NCI-H128 (cell line): ENCODE results near the gene ARSI.

ENCODE experiments used
- DNase-seq: peaks from one replicate; lab custom pipeline; 2025; ENCODE audit not compliant: unreplicated experiment; lab: John Stamatoyannopoulos, UW

The ARSI gene

GRCh38 chr5:150327139-150327538 is 24.4 kb upstream of the ARSI start:
- DNase-seq: no peak

GRCh38 chr5:150326707-150327106 is 24.0 kb upstream of the ARSI start:
- no peak for DNase-seq

DNA sequence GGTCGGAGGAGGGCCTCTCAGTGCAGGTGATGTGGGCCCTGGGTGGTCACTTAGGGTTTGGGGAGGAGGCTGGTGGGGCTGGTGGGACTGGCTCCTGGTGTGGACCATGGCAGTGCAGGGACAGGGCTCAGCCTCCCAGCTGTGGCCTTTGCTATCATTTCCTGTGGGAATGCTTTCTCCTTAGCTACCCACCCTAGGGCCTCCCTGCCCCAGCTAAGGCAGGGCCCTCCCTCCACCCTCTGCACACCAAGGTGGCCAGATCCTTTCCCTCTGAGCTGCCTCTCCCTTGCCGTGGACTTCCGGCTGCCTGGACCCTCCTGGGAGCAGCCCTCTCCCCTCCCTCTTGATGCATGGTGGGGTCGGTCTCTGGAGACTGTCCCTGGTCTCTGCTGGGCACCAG is 22.7 kb upstream of the ARSI start:
- no peak for DNase-seq

DNA sequence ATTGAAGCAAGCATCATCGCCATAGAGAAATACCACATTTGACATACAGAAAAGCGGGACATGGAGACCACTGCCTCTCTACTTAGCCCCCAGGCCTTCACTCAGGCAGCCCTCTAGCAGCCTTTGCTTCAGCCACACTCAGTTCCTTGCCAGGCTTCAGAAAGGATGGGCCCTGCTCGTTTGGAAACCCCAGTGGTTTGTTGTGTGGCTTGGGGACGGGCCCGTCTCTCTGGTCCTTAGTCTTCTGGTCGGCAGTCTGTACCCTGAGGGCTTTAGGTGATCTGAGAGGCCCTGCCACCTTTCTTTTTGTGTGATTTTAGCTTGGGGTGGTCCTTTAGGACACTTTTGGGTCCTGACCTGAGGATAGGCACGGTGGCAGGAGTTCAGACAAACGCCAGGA is 21.1 kb upstream of the ARSI start:
- no peak for DNase-seq

GRCh38 chr5:150323092-150323491 is 20.4 kb upstream of the ARSI start:
- no peak for DNase-seq

DNA sequence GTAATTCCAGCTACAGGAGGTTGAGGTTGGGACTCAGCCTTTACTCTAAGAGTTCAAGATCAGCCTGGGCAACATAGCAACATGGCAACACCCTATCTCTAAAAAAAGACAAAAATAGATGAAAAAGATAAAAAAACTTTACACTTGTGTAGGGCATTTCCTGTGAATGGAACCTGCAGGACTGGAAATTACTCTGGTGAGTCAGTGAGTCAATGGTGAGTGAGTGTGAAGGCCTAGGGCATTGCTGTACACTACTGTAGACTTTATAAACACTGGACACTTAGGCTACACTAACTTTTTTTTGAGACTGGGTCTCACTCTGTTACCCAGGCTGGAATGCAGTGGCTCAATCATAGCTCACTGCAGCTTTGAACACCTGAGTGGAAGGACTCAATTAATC is 19.5 kb upstream of the ARSI start:
- DNase-seq: no peak

GRCh38 chr5:150321784-150322183 is 19.1 kb upstream of the ARSI start:
- DNase-seq: no peak

DNA sequence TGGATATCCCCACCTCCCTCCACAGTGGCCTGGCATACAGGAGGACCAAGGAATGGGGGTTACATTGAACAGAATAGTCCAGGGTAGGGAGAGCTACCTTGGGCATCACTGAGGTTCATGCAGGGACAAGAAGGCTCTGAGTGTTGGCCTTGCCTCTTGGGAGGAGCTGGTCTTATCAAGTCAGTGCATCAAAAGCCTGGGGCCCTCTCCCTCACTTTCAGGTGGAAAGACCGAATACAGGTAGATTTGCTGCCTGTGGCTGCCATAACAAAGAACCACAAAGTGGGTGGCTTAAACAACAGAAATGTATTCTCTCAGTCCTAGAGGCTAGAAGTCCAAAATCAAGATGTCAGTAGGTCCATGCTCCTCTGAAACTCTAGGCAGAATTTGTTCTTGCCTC is 18.5 kb upstream of the ARSI start:
- DNase-seq: no peak

- no peak for DNase-seq
These were observed 17.4 kb upstream of the ARSI start for GRCh38 chr5:150320044-150320613.

GRCh38 chr5:150319484-150319790 is 16.7 kb upstream of the ARSI start:
- no peak for DNase-seq

GRCh38 chr5:150318613-150319483 is 16.1 kb upstream of the ARSI start:
- no peak for DNase-seq

DNA sequence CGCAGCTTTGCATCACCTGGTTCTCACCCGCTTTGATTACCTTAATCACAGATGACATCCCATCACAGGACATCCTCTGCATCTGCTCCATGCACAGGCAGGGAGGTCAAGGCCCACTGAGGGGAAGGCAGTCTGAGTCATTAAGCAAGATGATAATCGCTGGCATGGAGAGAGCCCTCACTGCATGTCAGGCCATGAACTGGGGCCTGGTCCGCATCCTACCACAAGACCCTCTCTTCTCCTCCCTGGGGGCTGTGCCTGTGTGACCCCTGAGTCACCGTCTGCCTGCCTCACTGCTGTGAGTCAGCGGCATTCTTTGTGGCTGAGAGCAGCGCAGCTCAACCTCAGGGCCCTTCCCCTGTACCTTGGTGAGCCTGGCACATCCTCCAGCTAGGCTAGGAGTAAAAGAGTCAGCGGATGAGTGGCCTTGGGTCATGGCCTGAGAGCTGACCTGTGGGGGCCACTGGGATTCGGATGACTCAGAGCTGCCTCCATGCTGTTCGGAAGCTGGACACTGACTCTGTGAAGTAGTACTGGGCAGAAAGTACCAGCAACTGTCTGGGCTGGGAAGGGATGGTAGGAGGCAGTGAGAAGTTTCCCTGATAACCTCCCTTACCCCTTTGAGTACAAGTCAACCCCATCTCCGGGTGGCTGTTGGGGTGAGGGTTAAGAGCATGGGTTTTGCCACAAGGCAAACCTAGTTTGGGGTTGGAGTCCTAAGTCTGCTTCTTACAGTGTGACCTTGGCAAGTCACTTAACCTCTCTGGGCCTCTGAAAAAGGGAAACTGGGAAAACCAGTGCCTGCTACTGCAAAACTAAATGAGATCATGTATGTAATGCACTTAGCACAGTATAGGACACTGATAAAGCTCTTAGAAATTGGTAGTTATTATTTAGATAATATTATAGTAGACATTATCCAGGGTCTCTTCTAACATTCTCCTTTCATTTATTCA is 14.6 kb upstream of the ARSI start:
- DNase-seq: no peak

DNA sequence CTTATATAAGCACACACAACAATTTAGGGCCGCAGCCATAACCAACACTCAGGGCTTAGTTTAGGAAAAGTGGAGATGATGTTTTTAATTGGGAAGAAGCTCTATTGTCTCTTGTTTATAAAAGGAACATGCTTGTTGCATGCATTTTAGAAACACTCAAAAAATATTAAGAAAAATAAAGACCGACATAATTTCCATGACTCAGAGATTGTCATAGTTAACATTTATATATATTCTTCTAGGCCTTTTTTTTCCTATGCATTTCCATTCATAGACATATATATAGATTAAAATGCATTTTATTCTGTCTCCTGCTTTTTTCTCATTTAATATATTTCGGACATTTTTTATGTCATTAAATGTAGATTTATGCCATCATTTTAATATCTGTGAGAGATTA is 13.6 kb upstream of the ARSI start:
- no peak for DNase-seq

- no peak for DNase-seq
These were observed 12.5 kb upstream of the ARSI start for GRCh38 chr5:150315245-150315644.

DNA sequence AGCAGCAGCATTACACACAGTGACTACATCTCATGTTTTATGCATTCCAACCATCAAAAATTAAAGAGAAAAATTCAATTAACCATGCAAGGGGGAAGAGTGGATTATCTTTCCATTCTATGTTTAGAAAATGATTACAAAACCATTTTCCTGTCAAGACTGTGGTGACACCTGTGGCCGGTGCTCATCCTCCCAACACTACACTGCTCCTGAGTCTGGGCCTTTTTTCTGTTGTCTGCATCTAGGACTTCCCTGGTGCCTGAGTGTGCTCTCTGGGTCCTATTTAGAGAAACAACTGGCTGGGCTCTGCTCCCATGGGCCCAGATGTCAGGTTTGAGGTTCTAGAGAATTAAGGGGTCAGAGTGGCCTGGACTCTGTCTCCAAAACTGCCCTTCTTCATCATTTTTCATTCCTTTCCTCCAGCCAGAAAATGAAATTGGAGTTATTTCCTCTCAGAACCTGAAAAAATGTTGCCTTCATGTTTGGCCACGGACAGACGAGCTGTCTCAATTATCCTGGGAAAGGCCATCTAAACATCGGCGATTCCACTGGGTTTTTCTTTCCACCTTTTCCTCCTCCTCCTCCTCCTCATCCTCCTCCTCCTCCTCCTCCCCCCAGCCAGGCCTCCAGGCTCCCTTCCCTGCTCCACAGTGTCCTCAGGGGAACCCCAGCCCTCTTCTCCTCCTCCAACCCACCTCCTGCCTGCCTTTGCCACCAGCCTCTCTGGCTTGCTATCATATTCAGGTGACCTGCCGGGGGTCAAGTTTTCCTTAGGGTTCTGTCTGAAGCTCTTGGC is 11.4 kb upstream of the ARSI start:
- no peak for DNase-seq

DNA sequence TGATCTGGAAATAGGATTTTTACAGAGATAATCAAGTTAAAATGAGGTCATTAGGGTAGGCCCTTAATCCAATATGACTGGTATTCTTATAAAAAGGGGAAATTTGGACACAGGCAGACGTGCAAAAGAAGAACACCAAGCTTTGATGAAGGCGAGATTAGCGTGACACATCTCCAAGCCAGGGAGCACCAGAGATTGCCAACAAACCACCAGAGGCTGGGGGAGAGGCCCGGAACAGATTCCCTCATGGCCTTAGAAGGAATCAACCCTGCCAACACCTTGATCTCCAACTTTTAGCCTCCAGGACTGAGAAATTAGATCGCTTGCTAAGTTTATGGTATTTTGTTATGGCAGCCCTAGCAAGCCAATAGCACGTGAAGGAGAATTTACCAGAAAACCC is 10.8 kb upstream of the ARSI start:
- no peak for DNase-seq

GRCh38 chr5:150312518-150312917 is 9.8 kb upstream of the ARSI start:
- DNase-seq: no peak

GRCh38 chr5:150311015-150311692 is 8.4 kb upstream of the ARSI start:
- no peak for DNase-seq

DNA sequence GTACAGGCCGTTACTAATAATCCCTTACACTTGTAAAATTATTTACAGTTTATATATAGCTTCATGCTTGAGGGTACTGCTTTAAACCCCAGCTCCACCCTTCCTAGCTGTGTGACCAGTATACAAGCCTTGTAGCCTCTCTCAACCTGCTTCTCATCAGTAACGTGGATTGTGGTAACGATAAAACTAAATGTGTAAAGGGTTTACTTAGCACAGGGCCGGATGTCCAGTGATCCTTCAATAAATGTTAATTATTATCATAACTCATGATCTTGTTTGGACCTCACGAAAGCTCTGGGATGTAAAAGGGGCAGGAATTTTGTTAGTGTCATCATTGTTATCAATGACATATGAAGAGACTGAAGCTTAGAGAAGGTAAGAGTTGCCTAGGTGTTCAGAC is 7.5 kb upstream of the ARSI start:
- no peak for DNase-seq

DNA sequence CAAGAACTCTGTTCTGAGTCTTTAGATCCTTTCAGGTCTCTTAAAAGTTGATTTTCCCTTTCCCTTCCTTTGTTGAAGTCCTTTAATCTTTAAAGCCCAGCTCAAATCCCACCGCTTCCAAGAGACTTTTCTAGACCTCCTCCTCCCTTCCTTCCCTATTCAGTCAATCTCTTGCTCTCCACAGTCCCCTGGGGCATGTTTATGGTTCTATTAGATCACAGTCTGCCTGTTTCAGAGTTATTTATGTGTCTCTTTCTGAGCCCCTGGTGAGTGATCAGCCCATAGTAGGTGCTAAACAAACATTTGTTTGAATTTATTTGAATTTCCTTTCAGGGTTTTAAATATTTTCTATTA is 7.2 kb upstream of the ARSI start:
- no peak for DNase-seq
